Activated B cell treated with CpG ODN at 0.5 μM for 24 hours (primary cell): Measurements from ENCODE around the gene FLCN. TPM values are rescaled to one million over a fixed set of nuclear protein-coding genes. Genes with fewer than 3 reads are reported as not detected.

Experiments
- ATAC-seq: fragments of 200-7000 bp; cut with Tn5 transposase; one replicate; pipeline ENCODE4 v1.10.0; 2021; ENCODE audit warnings: low read depth, mild to moderate bottlenecking, moderate library complexity
- CTCF ChIA-PET: fragments of 350-600 bp; sonication (Branson Sonifier 250); formaldehyde crosslinking; loops from one replicate; lab custom pipeline; 2021; ENCODE audit warnings: antibody characterized with exemption; lab: Charles Lee
- POLR2A ChIA-PET: fragments of 350-600 bp; sonication (Branson Sonifier 250); formaldehyde crosslinking; loops from one replicate; lab custom pipeline; 2021; ENCODE audit warnings: antibody characterized with exemption; lab: Charles Lee
- DNase-seq: peaks from one replicate; pipeline ENCODE4 v3.0.0; 2022
- H3K27ac Mint-ChIP-seq: one replicate; pipeline ENCODE4 v1.8.0; 2020; ENCODE audit warnings: mixed read lengths
- H3K27me3 Mint-ChIP-seq: one replicate; pipeline ENCODE4 v1.8.0; 2021; ENCODE audit warnings: mixed read lengths
- H3K36me3 Mint-ChIP-seq: one replicate; pipeline ENCODE4 v1.8.0; 2021; ENCODE audit warnings: low read depth, mixed read lengths
- H3K4me1 Mint-ChIP-seq: one replicate; pipeline ENCODE4 v1.8.0; 2021; ENCODE audit warnings: mixed read lengths
- H3K4me3 Mint-ChIP-seq: one replicate; pipeline ENCODE4 v1.8.0; 2020; ENCODE audit warnings: mild to moderate bottlenecking, mixed read lengths
- H3K9me3 Mint-ChIP-seq: one replicate; pipeline ENCODE4 v1.8.0; 2020; ENCODE audit warnings: mixed read lengths
- intact Hi-C: fragments of 100-400 bp; cut with micrococcal nuclease; formaldehyde crosslinking; loops from one replicate; pipeline ENCODE4 v1.15.1; 2024
- total RNA-seq: library from RNA; stranded (reverse); gene quantifications from 2 replicates; pipeline ENCODE4 v1.2.3, GENCODE V29; 2022
- TF ChIP-seq, protein P1 (sequence below): fragments of 200-600 bp; IDR thresholded peaks from one replicate; pipeline ENCODE4 v1.8.0; 2022; ENCODE audit warnings: antibody characterized with exemption, mild to moderate bottlenecking

The FLCN gene
- total RNA-seq, 1 donor from 2014 or later = 62.3 TPM

DNA sequence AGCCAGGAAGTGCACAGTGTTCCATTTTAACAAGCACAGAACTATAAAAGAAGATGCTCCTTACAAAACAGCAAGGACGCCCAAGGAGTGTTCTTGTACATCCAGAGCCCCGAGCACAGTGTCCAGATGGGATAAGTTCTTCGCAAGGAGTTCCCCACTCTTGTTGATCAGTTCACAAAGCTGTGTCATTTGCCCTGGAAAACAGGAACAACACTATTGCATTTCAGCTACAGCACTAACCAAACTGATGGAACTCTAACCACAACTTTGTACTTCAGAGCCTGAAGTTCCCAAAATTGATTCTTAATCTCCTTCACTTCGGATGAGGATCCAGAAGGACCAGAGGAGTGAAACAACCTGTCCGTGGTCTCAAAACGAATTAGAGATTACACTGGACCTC is 39.0 kb upstream of the FLCN start:
- ATAC-seq (no peak), DNase-seq (no peak)
- no peaks in the 10 kb centered on the region for H3K9me3 Mint-ChIP-seq
- TF ChIP-seq, protein P1, sequence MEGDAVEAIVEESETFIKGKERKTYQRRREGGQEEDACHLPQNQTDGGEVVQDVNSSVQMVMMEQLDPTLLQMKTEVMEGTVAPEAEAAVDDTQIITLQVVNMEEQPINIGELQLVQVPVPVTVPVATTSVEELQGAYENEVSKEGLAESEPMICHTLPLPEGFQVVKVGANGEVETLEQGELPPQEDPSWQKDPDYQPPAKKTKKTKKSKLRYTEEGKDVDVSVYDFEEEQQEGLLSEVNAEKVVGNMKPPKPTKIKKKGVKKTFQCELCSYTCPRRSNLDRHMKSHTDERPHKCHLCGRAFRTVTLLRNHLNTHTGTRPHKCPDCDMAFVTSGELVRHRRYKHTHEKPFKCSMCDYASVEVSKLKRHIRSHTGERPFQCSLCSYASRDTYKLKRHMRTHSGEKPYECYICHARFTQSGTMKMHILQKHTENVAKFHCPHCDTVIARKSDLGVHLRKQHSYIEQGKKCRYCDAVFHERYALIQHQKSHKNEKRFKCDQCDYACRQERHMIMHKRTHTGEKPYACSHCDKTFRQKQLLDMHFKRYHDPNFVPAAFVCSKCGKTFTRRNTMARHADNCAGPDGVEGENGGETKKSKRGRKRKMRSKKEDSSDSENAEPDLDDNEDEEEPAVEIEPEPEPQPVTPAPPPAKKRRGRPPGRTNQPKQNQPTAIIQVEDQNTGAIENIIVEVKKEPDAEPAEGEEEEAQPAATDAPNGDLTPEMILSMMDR = no peak
- H3K27me3 Mint-ChIP-seq = no peaks in the 10 kb centered on the region
- CTCF ChIA-PET = no interaction called here
- peaks cover 35% of the 10 kb centered on the region for H3K4me1 Mint-ChIP-seq
- H3K4me3 Mint-ChIP-seq = no peak overlapping the region
- intact Hi-C loops = no loop called here
- H3K36me3 Mint-ChIP-seq = peaks cover 49% of the 10 kb centered on the region
- POLR2A ChIA-PET = no interaction called here
- H3K27ac Mint-ChIP-seq = no peak overlapping the region

DNA sequence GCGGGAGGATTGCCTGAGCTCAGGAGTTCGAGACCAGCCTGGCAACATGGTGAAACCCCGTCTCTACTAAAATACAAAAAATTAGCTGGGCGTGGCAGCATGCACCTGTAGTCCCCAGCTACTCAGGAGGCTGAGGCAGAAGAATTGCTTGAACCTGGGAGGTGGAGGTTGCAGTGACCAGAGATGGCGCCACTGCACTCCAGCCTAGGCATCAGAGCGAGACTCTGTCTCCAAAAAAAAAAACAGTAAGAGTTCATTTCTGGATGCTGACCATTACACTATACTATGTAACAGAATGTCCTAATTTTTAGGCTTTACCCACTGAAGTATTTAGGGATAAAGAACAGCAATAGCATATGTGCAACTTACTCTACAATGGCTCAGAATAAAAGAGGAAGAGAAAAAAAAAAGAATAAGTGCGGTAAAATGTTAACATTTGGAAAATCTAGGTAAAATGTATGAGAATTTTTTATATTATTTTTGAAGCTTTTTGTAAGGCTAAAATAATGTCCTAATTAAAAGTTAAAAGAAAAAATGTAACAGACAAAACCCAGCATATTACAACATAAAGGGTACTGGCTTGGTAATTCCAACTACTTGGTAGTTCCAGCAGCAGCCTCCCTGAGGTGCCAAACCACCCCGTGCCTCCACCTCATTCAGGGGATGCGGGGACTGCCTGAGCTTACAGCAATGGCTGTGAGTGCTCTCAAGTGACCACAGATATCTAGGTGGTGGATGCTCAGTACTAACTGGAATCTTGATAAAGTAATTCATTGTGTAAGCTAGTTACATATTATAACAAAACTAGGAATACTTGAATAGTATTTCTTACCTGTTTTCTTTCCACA is 33.2 kb upstream of the FLCN start:
- Mint-ChIP-seq H3K36me3 (peaks cover 74% of the 10 kb centered on the region), H3K9me3 (no peaks in the 10 kb centered on the region), H3K27ac (no peak overlapping the region), H3K4me1 (peaks cover 5% of the 10 kb centered on the region), H3K4me3 (no peak overlapping the region), H3K27me3 (no peaks in the 10 kb centered on the region)
- TF ChIP-seq, protein P1 = no peak
- ATAC-seq (no peak), DNase-seq (no peak)
- POLR2A ChIA-PET = no interaction called here
- intact Hi-C loops = no loop called here
- CTCF ChIA-PET = interaction anchor here (0.6 to 1.2 kb wide), 5 partner anchors 10 to 78 kb away, joined by 3 to 5 read pairs (median 3); no protein-coding TSS in a partner anchor

DNA sequence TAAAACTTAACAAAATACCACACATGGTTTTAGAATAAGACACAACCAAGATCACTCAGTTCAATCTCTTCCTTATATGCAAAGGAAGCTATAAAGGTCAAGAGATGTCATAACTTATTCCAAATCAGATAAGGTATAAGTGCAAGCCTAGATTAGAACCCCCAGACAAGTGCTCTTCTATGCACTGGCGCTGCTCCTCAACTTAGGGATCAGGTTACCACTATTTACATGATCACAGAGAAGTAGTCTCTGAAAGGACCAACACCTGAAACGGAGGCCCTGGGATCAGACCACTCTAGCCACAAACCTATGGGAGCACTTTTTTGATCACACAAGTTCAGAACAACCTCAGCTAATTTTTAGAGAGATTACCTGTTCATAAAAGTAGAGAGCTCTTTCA is 27.5 kb upstream of the FLCN start:
- CTCF ChIA-PET = no interaction called here
- Mint-ChIP-seq H3K27me3 (no peaks in the 10 kb centered on the region), H3K4me1 (no peaks in the 10 kb centered on the region), H3K4me3 (no peak overlapping the region), H3K36me3 (peaks cover 69% of the 10 kb centered on the region), H3K9me3 (no peaks in the 10 kb centered on the region), H3K27ac (no peak overlapping the region)
- TF ChIP-seq, protein P1 = no peak
- ATAC-seq (no peak), DNase-seq (no peak)
- intact Hi-C loops = no loop called here
- POLR2A ChIA-PET = no interaction called here

DNA sequence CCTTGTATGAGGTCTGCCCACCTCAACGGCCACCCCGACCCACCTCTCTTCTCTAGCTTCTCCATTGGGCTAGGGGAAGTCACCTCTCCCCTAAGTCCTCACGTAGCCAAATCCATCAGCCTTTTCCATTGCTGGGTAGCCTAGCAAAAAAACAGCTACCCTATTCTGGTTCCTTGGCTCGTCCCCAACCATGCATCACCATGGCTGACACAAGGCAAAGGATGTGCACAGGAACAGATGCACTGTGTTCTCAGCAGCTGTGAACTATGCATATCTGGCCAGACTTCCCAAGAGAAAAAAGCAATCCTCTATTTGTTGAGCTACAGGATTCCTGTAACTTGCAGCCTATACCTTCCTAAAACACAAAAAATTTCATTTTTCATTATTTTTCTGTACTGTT is 22.0 kb upstream of the FLCN start:
- H3K27me3 Mint-ChIP-seq = no peaks in the 10 kb centered on the region
- ATAC-seq (no peak), DNase-seq (no peak)
- no peak overlapping the region for H3K4me3 Mint-ChIP-seq
- H3K36me3 Mint-ChIP-seq = peaks cover 75% of the 10 kb centered on the region
- H3K9me3 Mint-ChIP-seq = no peaks in the 10 kb centered on the region
- ChIA-PET CTCF (no interaction called here), POLR2A (no interaction called here)
- TF ChIP-seq, protein P1 = no peak
- H3K27ac Mint-ChIP-seq = no peak overlapping the region
- no peaks in the 10 kb centered on the region for H3K4me1 Mint-ChIP-seq
- intact Hi-C loops = no loop called here

DNA sequence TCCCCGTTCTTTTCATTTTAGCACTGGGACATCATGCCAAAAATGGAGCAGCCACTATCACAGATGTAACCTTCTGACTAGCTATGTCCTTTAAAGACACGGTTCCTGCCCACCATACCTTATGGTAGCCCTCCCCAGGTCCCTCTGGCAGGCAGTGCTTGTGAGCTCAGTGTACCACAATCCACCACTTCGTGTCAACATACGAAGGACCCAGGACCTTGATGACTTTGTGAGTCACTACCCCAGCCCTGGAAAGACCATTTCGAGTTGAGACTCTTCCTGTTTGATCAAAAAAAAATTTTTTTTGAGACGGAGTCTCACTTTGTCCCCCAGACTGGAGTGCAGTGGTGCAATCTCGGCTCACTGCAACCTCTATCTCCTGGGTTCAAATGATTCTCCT is 21.0 kb upstream of the FLCN start:
- intact Hi-C loops = no loop called here
- POLR2A ChIA-PET = interaction anchor here (0.6 kb wide), 1 partner anchor 25 kb away, joined by 10 read pairs; no protein-coding TSS in a partner anchor

More for the DNA sequence above, 21.0 kb upstream of the FLCN start:
- Mint-ChIP-seq H3K9me3 (no peaks in the 10 kb centered on the region), H3K27ac (no peak overlapping the region), H3K4me1 (no peaks in the 10 kb centered on the region), H3K36me3 (peaks cover 75% of the 10 kb centered on the region), H3K4me3 (no peak overlapping the region), H3K27me3 (no peaks in the 10 kb centered on the region)
- DNase-seq (no peak), ATAC-seq (no peak)
- CTCF ChIA-PET = no interaction called here
- TF ChIP-seq, protein P1 = no peak
